A673 (cell line): Measurements from ENCODE around the gene RELCH. TPM values are rescaled to one million over a fixed set of nuclear protein-coding genes. Genes with fewer than 3 reads are reported as not detected.

Experiments used
- BruUV-seq: library from RNA; stranded (reverse); fragments of 400-500 nt; replicated peaks from 2 replicates; lab custom pipeline; 2021; lab: Mats Ljungman, UMichigan
- CTCF ChIA-PET: fragments of 300-600 bp; sonication (Branson Sonifier 250); formaldehyde crosslinking; loops from one replicate; lab custom pipeline; 2022; ENCODE audit warnings: antibody characterized with exemption; lab: Charles Lee
- POLR2A ChIA-PET: fragments of 300-600 bp; sonication (Branson Sonifier 250); formaldehyde crosslinking; loops from one replicate; lab custom pipeline; 2022; ENCODE audit warnings: antibody characterized with exemption; ENCODE audit not compliant: low non-redundant PET; lab: Charles Lee
- DNase-seq: peaks from one replicate; pipeline ENCODE4 v3.0.0-alpha.2; 2015; ENCODE audit warnings: low spot score
- H3K27ac ChIP-seq: fragments of 200-600 bp; sonication (generic); 2 replicates; pipeline ENCODE4 v1.5.1; 2016; ENCODE audit warnings: mixed run types, low read depth, mild to moderate bottlenecking, mixed read lengths, antibody characterized with exemption, low read length; ENCODE audit not compliant: poor library complexity, severe bottlenecking
- H3K27me3 ChIP-seq: fragments of 200-600 bp; sonication (generic); replicated peaks from 2 replicates; pipeline ENCODE4 v1.6.1; 2017; ENCODE audit warnings: mixed run types, low read depth, mild to moderate bottlenecking, mixed read lengths, antibody characterized with exemption, low read length; ENCODE audit not compliant: insufficient read depth, poor library complexity
- H3K36me3 ChIP-seq: fragments of 200-600 bp; sonication (generic); 2 replicates; pipeline ENCODE4 v1.6.1; 2016; ENCODE audit warnings: mixed run types, mild to moderate bottlenecking, mixed read lengths, antibody characterized with exemption, low read length; ENCODE audit not compliant: insufficient read depth, poor library complexity, severe bottlenecking
- H3K4me1 ChIP-seq: fragments of 200-600 bp; sonication (generic); 2 replicates; pipeline ENCODE4 v1.6.1; 2017; ENCODE audit warnings: mixed run types, mild to moderate bottlenecking, mixed read lengths, antibody characterized with exemption, low read length; ENCODE audit not compliant: insufficient read depth, poor library complexity, severe bottlenecking
- H3K4me3 ChIP-seq: fragments of 200-600 bp; sonication (generic); 2 replicates; pipeline ENCODE4 v1.5.1; 2016; ENCODE audit warnings: low read depth, mixed run types, mild to moderate bottlenecking, mixed read lengths, low read length; ENCODE audit not compliant: poor library complexity, severe bottlenecking
- H3K9me3 ChIP-seq: fragments of 200-600 bp; sonication (generic); 2 replicates; pipeline ENCODE4 v1.6.1; 2016; ENCODE audit warnings: mixed run types, low read depth, mild to moderate bottlenecking, mixed read lengths, antibody characterized with exemption, low read length; ENCODE audit not compliant: poor library complexity, severe bottlenecking
- EZH2 ChIP-seq: fragments of 200-600 bp; sonication (generic); IDR thresholded peaks from 2 replicates; pipeline ENCODE4 v1.6.1; 2017; ENCODE audit warnings: borderline replicate concordance, low read depth, mild to moderate bottlenecking, mixed read lengths, antibody characterized with exemption, low read length; ENCODE audit not compliant: poor library complexity, severe bottlenecking
- intact Hi-C: fragments of 100-400 bp; cut with micrococcal nuclease; formaldehyde crosslinking; loops from one replicate; pipeline ENCODE4 v1.10.0; 2022; ENCODE audit not compliant: unreplicated experiment
- total RNA-seq: library from RNA; stranded (reverse); gene quantifications from 2 replicates; pipeline ENCODE4 v1.2.3, GENCODE V29; 2021
- TF ChIP-seq, protein P1 (sequence below): fragments of 300-800, 200-600 bp; sonication (generic); conservative IDR thresholded peaks from 2 replicates; pipeline ENCODE4 v1.5.1; 2017; ENCODE audit warnings: low read depth, mild to moderate bottlenecking, antibody characterized with exemption, low read length, moderate library complexity, mixed read lengths

The RELCH gene
- total RNA-seq, 1 experiment from 2014 or later, result 29.2 TPM

DNA sequence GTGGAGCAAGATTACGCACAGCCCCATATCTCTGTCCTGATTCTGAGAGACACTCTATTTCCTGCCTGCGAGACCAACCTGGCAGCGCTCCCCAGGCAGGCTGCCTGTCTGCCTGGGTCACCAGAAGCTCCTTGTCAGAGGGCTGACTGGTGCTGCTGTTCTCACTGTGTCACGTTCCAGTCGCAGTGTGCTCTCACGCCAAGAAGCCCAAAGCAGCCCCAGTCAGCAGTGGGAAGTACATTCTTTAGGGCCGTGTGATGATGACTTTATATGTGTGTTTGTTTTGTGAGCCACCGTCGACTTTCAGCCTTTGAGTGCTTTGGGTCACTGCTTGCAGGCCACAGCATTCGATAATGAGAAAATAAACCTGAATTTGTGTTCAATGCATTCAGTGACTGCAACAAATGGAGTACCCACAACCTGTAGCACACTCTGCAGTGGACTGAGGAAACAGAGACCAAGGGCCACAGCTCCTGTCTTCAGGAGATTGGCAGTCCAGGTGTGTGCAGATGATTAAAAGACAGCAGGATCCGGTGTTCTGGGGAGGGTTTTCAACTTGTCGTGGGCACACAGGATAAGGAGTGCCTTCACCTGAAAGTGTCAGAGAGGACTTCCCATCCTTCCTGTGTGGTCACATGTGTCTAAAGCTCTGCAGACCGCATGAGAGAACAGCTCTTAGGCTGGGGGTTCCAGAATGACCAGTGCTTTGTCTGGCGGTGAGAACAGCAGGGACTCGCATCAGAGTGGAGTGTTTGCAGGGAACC lies 142.8 kb downstream of the RELCH start:
- Histone ChIP-seq H3K36me3 (no peaks in the 10 kb centered on the region), H3K4me3 (no peak overlapping the region), H3K27me3 (peaks cover 26% of the 10 kb centered on the region), H3K27ac (no peak overlapping the region), H3K4me1 (no peaks in the 10 kb centered on the region), H3K9me3 (no peaks in the 10 kb centered on the region)
- TF ChIP-seq, protein P1, sequence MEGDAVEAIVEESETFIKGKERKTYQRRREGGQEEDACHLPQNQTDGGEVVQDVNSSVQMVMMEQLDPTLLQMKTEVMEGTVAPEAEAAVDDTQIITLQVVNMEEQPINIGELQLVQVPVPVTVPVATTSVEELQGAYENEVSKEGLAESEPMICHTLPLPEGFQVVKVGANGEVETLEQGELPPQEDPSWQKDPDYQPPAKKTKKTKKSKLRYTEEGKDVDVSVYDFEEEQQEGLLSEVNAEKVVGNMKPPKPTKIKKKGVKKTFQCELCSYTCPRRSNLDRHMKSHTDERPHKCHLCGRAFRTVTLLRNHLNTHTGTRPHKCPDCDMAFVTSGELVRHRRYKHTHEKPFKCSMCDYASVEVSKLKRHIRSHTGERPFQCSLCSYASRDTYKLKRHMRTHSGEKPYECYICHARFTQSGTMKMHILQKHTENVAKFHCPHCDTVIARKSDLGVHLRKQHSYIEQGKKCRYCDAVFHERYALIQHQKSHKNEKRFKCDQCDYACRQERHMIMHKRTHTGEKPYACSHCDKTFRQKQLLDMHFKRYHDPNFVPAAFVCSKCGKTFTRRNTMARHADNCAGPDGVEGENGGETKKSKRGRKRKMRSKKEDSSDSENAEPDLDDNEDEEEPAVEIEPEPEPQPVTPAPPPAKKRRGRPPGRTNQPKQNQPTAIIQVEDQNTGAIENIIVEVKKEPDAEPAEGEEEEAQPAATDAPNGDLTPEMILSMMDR, result no peak
- no peak for TF ChIP-seq EZH2
- DNase-seq, result no peak
- POLR2A ChIA-PET, result no interaction called here
- intact Hi-C loops, result loop anchor here (5.0 kb wide), 1 partner anchor 252 kb away; no protein-coding TSS in a partner anchor
- no TSS peak for BruUV-seq
- CTCF ChIA-PET, result no interaction called here

GRCh38 chr18:62330650-62331049 lies 143.6 kb downstream of the RELCH start:
- no TSS peak for BruUV-seq
- H3K9me3 ChIP-seq, result no peaks in the 10 kb centered on the region
- TF ChIP-seq, protein P1, result no peak
- TF ChIP-seq EZH2, result no peak
- CTCF ChIA-PET, result no interaction called here
- POLR2A ChIA-PET, result no interaction called here
- intact Hi-C loops, result no loop called here
- no peaks in the 10 kb centered on the region for H3K4me1 ChIP-seq
- no peak for DNase-seq
- H3K27me3 ChIP-seq, result peaks cover 23% of the 10 kb centered on the region
- no peaks in the 10 kb centered on the region for H3K36me3 ChIP-seq
- H3K27ac ChIP-seq, result no peak overlapping the region
- H3K4me3 ChIP-seq, result no peak overlapping the region

- intact Hi-C loops, result no loop called here
Observed at GRCh38 chr18:62331581-62332356, 144.7 kb downstream of the RELCH start.

More at GRCh38 chr18:62331581-62332356, 144.7 kb downstream of the RELCH start:
- Histone ChIP-seq H3K27ac (no peak overlapping the region), H3K9me3 (no peaks in the 10 kb centered on the region), H3K36me3 (no peaks in the 10 kb centered on the region), H3K4me3 (no peak overlapping the region), H3K27me3 (peaks cover 11% of the 10 kb centered on the region), H3K4me1 (no peaks in the 10 kb centered on the region)
- ChIA-PET POLR2A (no interaction called here), CTCF (interaction anchor here (0.5 kb wide), 1 partner anchor 750 kb away, joined by 5 read pairs; no protein-coding TSS in a partner anchor)
- no TSS peak for BruUV-seq
- DNase-seq, result no peak
- no peak for TF ChIP-seq EZH2
- TF ChIP-seq, protein P1, result no peak
